ENCODE measurements around the gene SKAP2.

DNA sequence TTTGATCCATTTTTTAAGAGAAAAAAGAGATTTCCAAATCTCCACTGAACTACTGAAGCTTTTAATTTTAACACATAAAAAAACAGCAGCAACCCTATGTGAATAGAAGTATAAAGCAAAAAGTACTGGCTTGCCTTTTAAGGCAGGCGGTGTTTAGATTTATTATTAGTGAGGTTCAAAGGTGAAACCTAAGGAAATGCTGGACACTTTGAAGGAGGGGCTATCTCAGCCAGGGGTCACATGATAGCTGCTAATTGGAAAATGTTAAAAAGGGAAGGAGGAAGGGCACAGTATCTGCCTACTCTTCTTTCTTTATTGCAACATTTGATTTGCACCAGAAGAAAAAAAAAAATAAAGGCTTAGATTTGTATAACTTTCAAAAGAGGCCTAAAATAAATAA is 183.8 kb downstream of the SKAP2 start:
- TF ChIP-seq, protein P1, sequence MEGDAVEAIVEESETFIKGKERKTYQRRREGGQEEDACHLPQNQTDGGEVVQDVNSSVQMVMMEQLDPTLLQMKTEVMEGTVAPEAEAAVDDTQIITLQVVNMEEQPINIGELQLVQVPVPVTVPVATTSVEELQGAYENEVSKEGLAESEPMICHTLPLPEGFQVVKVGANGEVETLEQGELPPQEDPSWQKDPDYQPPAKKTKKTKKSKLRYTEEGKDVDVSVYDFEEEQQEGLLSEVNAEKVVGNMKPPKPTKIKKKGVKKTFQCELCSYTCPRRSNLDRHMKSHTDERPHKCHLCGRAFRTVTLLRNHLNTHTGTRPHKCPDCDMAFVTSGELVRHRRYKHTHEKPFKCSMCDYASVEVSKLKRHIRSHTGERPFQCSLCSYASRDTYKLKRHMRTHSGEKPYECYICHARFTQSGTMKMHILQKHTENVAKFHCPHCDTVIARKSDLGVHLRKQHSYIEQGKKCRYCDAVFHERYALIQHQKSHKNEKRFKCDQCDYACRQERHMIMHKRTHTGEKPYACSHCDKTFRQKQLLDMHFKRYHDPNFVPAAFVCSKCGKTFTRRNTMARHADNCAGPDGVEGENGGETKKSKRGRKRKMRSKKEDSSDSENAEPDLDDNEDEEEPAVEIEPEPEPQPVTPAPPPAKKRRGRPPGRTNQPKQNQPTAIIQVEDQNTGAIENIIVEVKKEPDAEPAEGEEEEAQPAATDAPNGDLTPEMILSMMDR (IDR thresholded peaks at IDR 0.05; ENCODE audit: borderline replicate concordance, extremely low read depth, low read length, poor library complexity, severe bottlenecking) = no peak
- no peak for TF ChIP-seq EZH2 (IDR thresholded peaks at IDR 0.05; ENCODE audit: borderline replicate concordance, low read depth, low read length, severe bottlenecking)
